Lung (tissue), 12 donors: Measurements from ENCODE around the gene BCL2. TPM values are rescaled to one million over a fixed set of nuclear protein-coding genes. Genes with fewer than 3 reads are reported as not detected.

Source experiments
- ATAC-seq: fragments of 200-7000 bp; cut with Tn5 transposase; one replicate; pipeline ENCODE4 v1.9.1; 2020; ENCODE audit warnings: moderate number of reproducible peaks; ENCODE audit not compliant: insufficient read depth, low FRiP score
- DNase-seq, 3 donors: peaks; one replicate each; pipeline ENCODE4 v3.0.0-alpha.2; 2013 to 2017
- H3K27ac ChIP-seq, 2 donors: one replicate each; pipeline ENCODE4 v1.5.1; 2013; ENCODE audit warnings: mild to moderate bottlenecking in 2 of 2, moderate library complexity in 2 of 2, control low read depth in 1 of 2, inconsistent platforms in 1 of 2, low read depth in 1 of 2, low read length in 1 of 2
- H3K27me3 ChIP-seq, 3 donors: one replicate each; pipeline ENCODE4 v1.5.1; 2013; ENCODE audit warnings: low read length in 2 of 3; ENCODE audit not compliant: control insufficient read depth in 3 of 3, insufficient read depth in 3 of 3
- H3K36me3 ChIP-seq, 4 donors: one replicate each; pipeline ENCODE4 v1.5.1; 2013; ENCODE audit warnings: low read length in 4 of 4, mild to moderate bottlenecking in 1 of 4, moderate library complexity in 1 of 4; ENCODE audit not compliant: control insufficient read depth in 4 of 4, insufficient read depth in 4 of 4
- H3K4me1 ChIP-seq, 5 donors: one replicate each; pipeline ENCODE4 v1.5.1; 2013; ENCODE audit warnings: low read length in 5 of 5, mild to moderate bottlenecking in 2 of 5, moderate library complexity in 1 of 5; ENCODE audit not compliant: control insufficient read depth in 5 of 5, insufficient read depth in 5 of 5
- H3K4me3 ChIP-seq: one replicate; pipeline ENCODE4 v1.5.1; 2013; ENCODE audit warnings: mild to moderate bottlenecking, control low read depth, moderate library complexity
- H3K9ac ChIP-seq, 2 donors: one replicate each; pipeline ENCODE4 v1.5.1; 2013; ENCODE audit warnings: low read length in 2 of 2, control low read depth in 1 of 2; ENCODE audit not compliant: insufficient read depth in 1 of 2
- H3K9me3 ChIP-seq, 4 donors: one replicate each; pipeline ENCODE4 v1.5.1; 2013; ENCODE audit warnings: low read length in 3 of 4, mild to moderate bottlenecking in 1 of 4, moderate library complexity in 1 of 4; ENCODE audit not compliant: control insufficient read depth in 4 of 4, insufficient read depth in 3 of 4
- CTCF ChIP-seq: IDR thresholded peaks from 2 replicates; pipeline ENCODE4 v1.5.1; 2012; ENCODE audit warnings: mild to moderate bottlenecking; ENCODE audit errors: control extremely low read depth, extremely low read depth
- WGBS, 2 donors: extraction: QIAGEN DNeasy Blood & Tissue Kit; methylation state at CpG; one replicate each; pipeline ENCODE4 v1.1.7; 2013; 5-methylcytosine and 5-hydroxymethylcytosine counted together
- polyA plus RNA-seq, 2 donors: library from polyadenylated mRNA; stranded (reverse); fragments of 200-250 nt; gene quantifications; one replicate each; pipeline ENCODE4 v1.2.1, GENCODE V29; 2013
- total RNA-seq, 2 donors: library from RNA; depleted of rRNA in 1 of 2; stranded (reverse); fragments of >200 nt in 1 of 2; gene quantifications; one replicate each; pipeline ENCODE4 v1.2.1, GENCODE V29; 2014 to 2021
- donor health status: control.
- donor health status: control.
- donor health status: Bipolar disorder and iron deficiency.
- donor health status: healthy.
- donor health status: DM: yes; HTN: yes; CAD: no.

BCL2 gene
- total and polyA plus RNA-seq, 4 donors = 1.5 to 30.9 (median 5.3) TPM

GRCh38 chr18:63287691-63288220, 31.8 kb downstream of the BCL2 start:
- H3K36me3 ChIP-seq = no peaks in the 10 kb centered on the region
- ATAC-seq (no peak), DNase-seq (no peak)
- H3K4me3 ChIP-seq = no peak overlapping the region
- H3K9me3 ChIP-seq = no peaks in the 10 kb centered on the region
- H3K9ac ChIP-seq = no peak overlapping the region
- TF ChIP-seq CTCF = no peak
- H3K4me1 ChIP-seq = peaks cover 0 to 11% (median 9%) of the 10 kb centered on the region in 5 donors
- H3K27ac ChIP-seq = no peak overlapping the region
- no peaks in the 10 kb centered on the region for H3K27me3 ChIP-seq
- WGBS, 2 donors = 52 to 70% methylated on average over 1 of the region's 1 CpG

GRCh38 chr18:63286926-63287325, 32.6 kb downstream of the BCL2 start:
- Histone ChIP-seq H3K27me3 (no peaks in the 10 kb centered on the region), H3K36me3 (no peaks in the 10 kb centered on the region), H3K4me3 (no peak overlapping the region), H3K9me3 (no peaks in the 10 kb centered on the region), H3K4me1 (peaks cover 0 to 10% (median 7%) of the 10 kb centered on the region in 5 donors), H3K9ac (no peak overlapping the region), H3K27ac (no peak overlapping the region)
- ATAC-seq (no peak), DNase-seq (no peak)
- no peak for TF ChIP-seq CTCF
- WGBS, 2 donors = 75 to 77% methylated on average over 4 of the region's 4 CpGs

- DNase-seq (no peak), ATAC-seq (no peak)
- Histone ChIP-seq H3K9ac (no peak overlapping the region), H3K4me3 (no peak overlapping the region), H3K27me3 (no peaks in the 10 kb centered on the region), H3K9me3 (no peaks in the 10 kb centered on the region), H3K4me1 (peaks cover 0 to 10% (median 1%) of the 10 kb centered on the region in 5 donors), H3K36me3 (no peaks in the 10 kb centered on the region), H3K27ac (no peak overlapping the region)
- 90 to 92% methylated on average over 14 of the region's 14 CpGs for WGBS, 2 donors
- no peak for TF ChIP-seq CTCF
Measured at GRCh38 chr18:63284827-63285733, 34.5 kb downstream of the BCL2 start.
